ENCODE measurements around the gene ZNF496. TPM values are rescaled to one million over a fixed set of nuclear protein-coding genes. Genes with fewer than 3 reads are reported as not detected.

ZNF496 gene
- total and polyA plus RNA-seq, 9 of the 15 experiments (the other 6 are each of a cell fraction or from before 2014, with no cell fraction given), result 4.3 to 54.0 (median 31.3) TPM

DNA sequence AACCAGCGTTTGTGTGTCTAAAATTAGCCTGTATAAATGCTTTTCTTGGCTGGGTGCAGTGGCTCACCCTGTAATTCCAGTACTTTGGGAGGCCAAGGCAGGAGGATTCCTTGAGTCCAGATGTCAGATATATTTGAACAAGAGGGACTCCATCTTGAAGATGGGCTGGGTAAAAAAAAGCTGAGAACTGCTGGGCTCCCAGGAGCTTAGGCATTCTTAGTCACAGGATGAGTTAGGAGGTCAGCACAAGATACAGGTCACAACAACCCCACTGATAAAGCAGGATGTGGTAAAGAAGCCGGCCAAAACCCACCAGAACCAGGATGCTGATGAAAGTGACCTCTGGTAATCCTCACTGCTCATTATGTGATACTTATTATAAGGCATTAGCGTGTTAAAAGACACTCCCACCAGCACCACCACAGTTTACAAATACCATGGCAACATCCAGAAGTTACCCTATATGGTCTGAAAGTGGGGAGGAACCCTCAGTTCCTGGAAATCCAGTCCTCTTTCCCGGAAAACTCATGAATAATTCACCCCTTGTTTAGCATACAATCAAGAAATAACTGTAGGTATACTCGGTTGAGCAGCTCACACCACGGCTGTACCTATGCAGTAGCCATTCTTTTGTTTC lies 36.2 kb upstream of the ZNF496 start (continued):
- TF ChIP-seq ZNF717 (CRISPR knock-in tag; IDR thresholded peaks at IDR 0.05) (0 out of 2 replicates have a peak, but pooled peaks have one; percentile 56), JUN (IDR thresholded peaks at IDR 0.05; ENCODE audit: borderline replicate concordance, low read depth, low read length) (no peak), JUN (CRISPR knock-in tag; IDR thresholded peaks at IDR 0.05; ENCODE audit: borderline replicate concordance) (no peak), ZBTB33 (CRISPR knock-in tag; IDR thresholded peaks at IDR 0.05) (no peak), ZNF584 (CRISPR knock-in tag; IDR thresholded peaks at IDR 0.05; ENCODE audit: low read depth) (peak; percentile 100), ZNF140 (CRISPR knock-in tag; IDR thresholded peaks at IDR 0.05) (peak; percentile 68; the same call in 1 of the 2 replicates), TEAD1 (CRISPR knock-in tag; IDR thresholded peaks at IDR 0.05) (peak in 1 of 2 experiments; percentile 99; a peak in 2 of 4 replicates), NFYB (IDR thresholded peaks at IDR 0.05; ENCODE audit: extremely low read depth, insufficient read length) (no peak), CHD4 (IDR thresholded peaks at IDR 0.05; ENCODE audit: insufficient read depth, insufficient replicate concordance, low read depth, low read length, poor library complexity, severe bottlenecking) (no peak), ILF3 (IDR thresholded peaks at IDR 0.05; ENCODE audit: borderline replicate concordance) (no peak), COPS2 (conservative IDR thresholded peaks at IDR 0.05) (no peak), FOXP1 (CRISPR knock-in tag; IDR thresholded peaks at IDR 0.05) (no peak), ILK (tag; IDR thresholded peaks at IDR 0.05; ENCODE audit: borderline replicate concordance, low read depth) (peak; percentile 98), CBFB (CRISPR knock-in tag; IDR thresholded peaks at IDR 0.05) (no peak), ZNF445 (CRISPR knock-in tag; IDR thresholded peaks at IDR 0.05; ENCODE audit: low read depth) (peak; percentile 98), PATZ1 (CRISPR knock-in tag; IDR thresholded peaks at IDR 0.05; ENCODE audit: borderline replicate concordance) (peak; percentile 99), SMC3 (conservative IDR thresholded peaks at IDR 0.05; ENCODE audit: insufficient read depth, low read depth, low read length) (no peak), MBD2 (IDR thresholded peaks at IDR 0.05; ENCODE audit: borderline replicate concordance, low read depth) (no peak), KLF16 (IDR thresholded peaks at IDR 0.05) (peak; percentile 84), GTF2A2 (tag; IDR thresholded peaks at IDR 0.05) (peak; percentile 99), TAF7 (tag; IDR thresholded peaks at IDR 0.05) (peak; percentile 91), SLC30A9 (CRISPR knock-in tag; IDR thresholded peaks at IDR 0.05) (0 out of 2 replicates have a peak, but pooled peaks have one; percentile 62), BRCA1 (IDR thresholded peaks at IDR 0.05) (no peak), BRCA1 (CRISPR knock-in tag; IDR thresholded peaks at IDR 0.05) (no peak), HCFC1 (IDR thresholded peaks at IDR 0.05; ENCODE audit: low read depth, low read length) (no peak), TOE1 (IDR thresholded peaks at IDR 0.05; ENCODE audit: borderline replicate concordance) (no peak), TOE1 (CRISPR knock-in tag; IDR thresholded peaks at IDR 0.05; ENCODE audit: borderline replicate concordance, low read depth) (no peak)
